GM23248 (cell line): Measurements from ENCODE around the gene LRRFIP1. TPM values are rescaled to one million over a fixed set of nuclear protein-coding genes. Genes with fewer than 3 reads are reported as not detected.

ENCODE experiments used
- DNase-seq: peaks from one replicate; pipeline ENCODE4 v3.0.0-alpha.2; 2015
- H2AFZ ChIP-seq: fragments of 200-600 bp; sonication (generic); 2 replicates; pipeline ENCODE4 v1.6.1; 2016; ENCODE audit warnings: antibody characterized with exemption
- H3F3A ChIP-seq: fragments of 200-600 bp; sonication (generic); 2 replicates; pipeline ENCODE4 v1.6.1; 2016; ENCODE audit warnings: mild to moderate bottlenecking, antibody characterized with exemption, mixed run types; ENCODE audit not compliant: insufficient read depth
- H3K27ac ChIP-seq: fragments of 200-600 bp; sonication (generic); 2 replicates; pipeline ENCODE4 v1.5.1; 2016; ENCODE audit warnings: mild to moderate bottlenecking
- H3K27me3 ChIP-seq: fragments of 200-600 bp; sonication (generic); replicated peaks from 2 replicates; pipeline ENCODE4 v1.6.1; 2016; ENCODE audit warnings: mild to moderate bottlenecking; ENCODE audit not compliant: insufficient read depth
- H3K36me3 ChIP-seq: fragments of 200-600 bp; sonication (generic); 2 replicates; pipeline ENCODE4 v1.6.1; 2016; ENCODE audit warnings: low read depth, mild to moderate bottlenecking
- H3K4me1 ChIP-seq: fragments of 200-600 bp; sonication (generic); 2 replicates; pipeline ENCODE4 v1.6.1; 2016; ENCODE audit warnings: mild to moderate bottlenecking; ENCODE audit not compliant: insufficient read depth
- H3K4me2 ChIP-seq: fragments of 200-600 bp; sonication (generic); one replicate; pipeline ENCODE4 v1.6.1; 2016; ENCODE audit warnings: mild to moderate bottlenecking; ENCODE audit not compliant: unreplicated experiment
- H3K4me3 ChIP-seq: fragments of 200-600 bp; sonication (generic); 2 replicates; pipeline ENCODE4 v1.5.1; 2016; ENCODE audit warnings: mild to moderate bottlenecking
- H3K79me2 ChIP-seq: fragments of 200-600 bp; sonication (generic); 2 replicates; pipeline ENCODE4 v1.6.1; 2016; ENCODE audit warnings: mild to moderate bottlenecking; ENCODE audit not compliant: insufficient read depth
- H3K9ac ChIP-seq: fragments of 200-600 bp; sonication (generic); 2 replicates; pipeline ENCODE4 v1.6.1; 2016; ENCODE audit warnings: mild to moderate bottlenecking
- H3K9me2 ChIP-seq: fragments of 200-600 bp; sonication (generic); 2 replicates; pipeline ENCODE4 v1.6.1; 2016; ENCODE audit warnings: mixed run types, mild to moderate bottlenecking, moderate library complexity; ENCODE audit not compliant: insufficient read depth
- H3K9me3 ChIP-seq: fragments of 200-600 bp; sonication (generic); one replicate; pipeline ENCODE4 v1.6.1; 2017; ENCODE audit warnings: low read depth
- H4K20me1 ChIP-seq: fragments of 200-600 bp; sonication (generic); 2 replicates; pipeline ENCODE4 v1.6.0; 2016; ENCODE audit not compliant: insufficient read depth
- EZH2 ChIP-seq: fragments of 200-600 bp; sonication (generic); IDR thresholded peaks from 2 replicates; pipeline ENCODE4 v1.6.1; 2018; ENCODE audit warnings: antibody characterized with exemption, mild to moderate bottlenecking; ENCODE audit not compliant: insufficient read depth, poor library complexity, severe bottlenecking
- EZH2phosphoT487 ChIP-seq: fragments of 200-600 bp; sonication (generic); IDR thresholded peaks from 2 replicates; pipeline ENCODE4 v1.6.1; 2018; ENCODE audit warnings: antibody characterized with exemption, moderate library complexity, mild to moderate bottlenecking, low read depth; ENCODE audit not compliant: insufficient read depth
- WGBS, 2 experiments: methylation state at CpG; one replicate each; pipeline ENCODE4 v1.1.6; 2015 to 2017; ENCODE audit warnings: low lambda C conversion rate in 2 of 2, low coverage in 1 of 2; ENCODE audit errors: missing lambda C conversion rate in 2 of 2; 5-methylcytosine and 5-hydroxymethylcytosine counted together
- in situ Hi-C: fragments of 300-500 bp; cut with MboI; formaldehyde crosslinking; loops from 2 replicates; pipeline ENCODE4 v1.15.0; 2020
- polyA plus RNA-seq: library from polyadenylated mRNA; unstranded; fragments of >200 nt; fragmentation: Nextera tagmentation; extraction: Ambion mirVana; gene quantifications from 2 replicates; pipeline ENCODE4 v1.2.1, GENCODE V29; 2016
- total RNA-seq: library from RNA; depleted of rRNA; stranded (reverse); fragments of >200 nt; shearing (Covaris generic); gene quantifications from 2 replicates; pipeline ENCODE4 v1.2.3, GENCODE V29; 2014

Gene LRRFIP1
- total and polyA plus RNA-seq, 2 experiments from 2014 or later, result 84.4 to 159 TPM

GRCh38 chr2:237720444-237720843 lies 93.1 kb downstream of the LRRFIP1 start:
- WGBS, 2 experiments, result 96% methylated on average over 7 of the region's 7 CpGs

GRCh38 chr2:237720957-237721356 lies 93.6 kb downstream of the LRRFIP1 start:
- 81 to 84% methylated on average over 7 of the region's 7 CpGs for WGBS, 2 experiments
- H3K27me3 ChIP-seq, result no peaks in the 10 kb centered on the region
- peaks cover 34% of the 10 kb centered on the region for H3K4me1 ChIP-seq
- no peaks in the 10 kb centered on the region for H3K9me3 ChIP-seq
- TF ChIP-seq EZH2phosphoT487, result no peak
- no peak for TF ChIP-seq EZH2
- no peaks in the 10 kb centered on the region for H4K20me1 ChIP-seq
- H3K36me3 ChIP-seq, result peaks cover 11% of the 10 kb centered on the region; the same call in 1 of the 2 replicates
- H3K4me3 ChIP-seq, result no peak overlapping the region
- no peaks in the 10 kb centered on the region for H3K9me2 ChIP-seq
- no peak overlapping the region for H3K4me2 ChIP-seq
- no peak overlapping the region for H2AFZ ChIP-seq
- in situ Hi-C loops, result no loop called here
- DNase-seq, result peak; percentile 43
- no peak overlapping the region for H3K9ac ChIP-seq
- H3K27ac ChIP-seq, result no peak overlapping the region
- H3F3A ChIP-seq, result 0 out of 2 replicates have a peak, but pooled peaks cover 6% of the 10 kb centered on the region
- H3K79me2 ChIP-seq, result peaks cover 100% of the 10 kb centered on the region

More at GRCh38 chr2:237720444-237720843, 93.1 kb downstream of the LRRFIP1 start:
- TF ChIP-seq EZH2 (no peak), EZH2phosphoT487 (no peak)
- no peaks in the 10 kb centered on the region for H3K27me3 ChIP-seq
- H3K79me2 ChIP-seq, result peaks cover 100% of the 10 kb centered on the region
- H3K9ac ChIP-seq, result no peak overlapping the region
- H3K9me2 ChIP-seq, result no peaks in the 10 kb centered on the region
- peaks cover 11% of the 10 kb centered on the region; the same call in 1 of the 2 replicates for H3K36me3 ChIP-seq
- no peaks in the 10 kb centered on the region for H4K20me1 ChIP-seq
- 0 out of 2 replicates have a peak, but pooled peaks cover 6% of the 10 kb centered on the region for H3F3A ChIP-seq
- DNase-seq, result no peak
- in situ Hi-C loops, result no loop called here
- no peak overlapping the region for H3K4me2 ChIP-seq
- no peak overlapping the region for H3K4me3 ChIP-seq
- H3K4me1 ChIP-seq, result peaks cover 39% of the 10 kb centered on the region
- no peak overlapping the region for H2AFZ ChIP-seq
- no peaks in the 10 kb centered on the region for H3K9me3 ChIP-seq
- H3K27ac ChIP-seq, result no peak overlapping the region

GRCh38 chr2:237721458-237721857 lies 94.1 kb downstream of the LRRFIP1 start:
- in situ Hi-C loops, result no loop called here
- Histone ChIP-seq H3K27me3 (no peaks in the 10 kb centered on the region), H3K4me2 (no peak overlapping the region), H3K27ac (no peak overlapping the region), H3F3A (0 out of 2 replicates have a peak, but pooled peaks cover 3% of the 10 kb centered on the region), H3K4me3 (no peak overlapping the region), H3K9me3 (no peaks in the 10 kb centered on the region), H3K4me1 (peaks cover 34% of the 10 kb centered on the region), H3K79me2 (peaks cover 100% of the 10 kb centered on the region), H3K36me3 (peaks cover 11% of the 10 kb centered on the region; the same call in 1 of the 2 replicates), H3K9me2 (no peaks in the 10 kb centered on the region), H4K20me1 (no peaks in the 10 kb centered on the region), H2AFZ (no peak overlapping the region), H3K9ac (no peak overlapping the region)
- TF ChIP-seq EZH2 (no peak), EZH2phosphoT487 (no peak)
- no peak for DNase-seq
- 76 to 79% methylated on average over 5 of the region's 5 CpGs for WGBS, 2 experiments

- Histone ChIP-seq H3K9ac (no peak overlapping the region), H3K4me2 (no peak overlapping the region), H4K20me1 (no peaks in the 10 kb centered on the region), H3K4me1 (peaks cover 34% of the 10 kb centered on the region), H3K4me3 (no peak overlapping the region), H3K27me3 (no peaks in the 10 kb centered on the region), H3F3A (0 out of 2 replicates have a peak, but pooled peaks cover 5% of the 10 kb centered on the region), H3K36me3 (peaks cover 11% of the 10 kb centered on the region; the same call in 1 of the 2 replicates), H3K27ac (no peak overlapping the region), H3K9me2 (no peaks in the 10 kb centered on the region), H3K9me3 (no peaks in the 10 kb centered on the region), H2AFZ (no peak overlapping the region), H3K79me2 (peaks cover 100% of the 10 kb centered on the region)
- WGBS, 2 experiments, result 91 to 93% methylated on average over 7 of the region's 7 CpGs
- in situ Hi-C loops, result no loop called here
- TF ChIP-seq EZH2phosphoT487 (no peak), EZH2 (no peak)
- no peak for DNase-seq
Observed at GRCh38 chr2:237722616-237723015, 95.2 kb downstream of the LRRFIP1 start.
